ENCODE data around the gene MOBP.

The MOBP gene

GRCh38 chr3:39542588-39542988, 75.1 kb downstream of the MOBP start:
- no peak for DNase-seq

- DNase-seq, result no peak
Observed at GRCh38 chr3:39548282-39548681, 80.8 kb downstream of the MOBP start.

DNA sequence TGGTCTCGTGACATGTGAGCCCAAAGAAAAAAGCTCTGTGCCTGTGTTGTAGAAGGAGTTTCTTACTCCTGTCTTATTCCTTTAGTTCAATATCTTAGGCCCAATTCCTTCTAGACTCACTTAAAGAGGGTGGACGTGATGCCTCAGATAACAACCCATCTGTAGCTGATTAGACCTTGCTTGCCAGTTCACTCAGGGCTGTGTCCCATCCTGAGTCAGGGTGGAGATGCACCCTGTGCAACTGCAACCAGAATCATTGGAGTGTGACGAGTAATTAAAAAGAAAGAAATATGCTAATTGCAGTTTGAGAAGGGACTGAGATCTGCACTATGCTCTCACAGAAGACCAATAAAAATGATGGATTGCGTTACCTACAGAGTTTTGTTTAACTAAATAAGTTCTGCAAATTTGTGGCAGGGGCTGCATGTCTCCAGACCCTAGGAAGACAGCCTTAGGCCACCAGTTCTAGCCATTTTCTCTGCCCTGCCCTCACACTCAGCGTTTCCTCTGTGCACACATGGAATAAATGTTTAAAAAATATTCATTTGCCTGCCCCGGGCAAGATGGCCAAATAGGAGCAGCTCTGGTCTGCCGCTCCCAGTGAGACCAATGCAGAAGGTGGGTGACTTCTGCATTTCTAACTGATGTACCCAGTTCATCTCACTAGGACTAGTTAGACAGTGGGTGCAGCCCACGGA, 83.0 kb downstream of the MOBP start:
- no peak for DNase-seq

Data from suppressor macrophage (primary cell).